ENCODE results near the gene RAB6A. TPM values are rescaled to one million over a fixed set of nuclear protein-coding genes. Genes with fewer than 3 reads are reported as not detected.
"Not testable (repeated sequence)": the region's sequence is repeated elsewhere in the genome, so short reads cannot be mapped to it uniquely, and the experiment has no call there.

The RAB6A gene
- total RNA-seq, 1 donor from 2014 or later: 79.7 TPM

DNA sequence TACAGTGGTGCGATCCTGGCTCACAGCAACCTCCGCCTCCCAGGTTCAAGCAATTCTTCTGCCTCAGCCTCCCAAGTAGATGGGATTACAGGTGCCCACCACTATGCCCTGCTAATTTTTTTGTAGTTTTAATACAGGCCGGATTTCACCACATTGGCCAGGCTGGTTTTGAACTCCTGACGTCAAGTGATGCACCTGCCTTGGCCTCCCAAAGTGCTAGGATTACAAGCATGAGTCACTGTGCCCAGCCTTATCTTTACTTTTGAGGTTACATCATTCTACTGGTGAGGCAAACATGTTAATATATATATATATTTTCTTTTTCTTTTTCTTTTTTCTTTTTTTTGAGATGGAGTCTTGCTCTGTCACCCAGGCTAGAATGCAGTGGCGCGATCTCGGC is 9.9 kb upstream of the RAB6A start:
- intact Hi-C loops (cut with micrococcal nuclease): not testable (repeated sequence)

- intact Hi-C loops (cut with micrococcal nuclease): no loop called here
Measured at GRCh38 chr11:73766763-73767162, 5.9 kb upstream of the RAB6A start.

- intact Hi-C loops (cut with micrococcal nuclease): loop anchor here (5.0 kb wide), 1 partner anchor 220 kb away; the partner anchor contains the start of gene UCP2
Measured at GRCh38 chr11:73762732-73763131, 1.9 kb upstream of the RAB6A start.

DNA sequence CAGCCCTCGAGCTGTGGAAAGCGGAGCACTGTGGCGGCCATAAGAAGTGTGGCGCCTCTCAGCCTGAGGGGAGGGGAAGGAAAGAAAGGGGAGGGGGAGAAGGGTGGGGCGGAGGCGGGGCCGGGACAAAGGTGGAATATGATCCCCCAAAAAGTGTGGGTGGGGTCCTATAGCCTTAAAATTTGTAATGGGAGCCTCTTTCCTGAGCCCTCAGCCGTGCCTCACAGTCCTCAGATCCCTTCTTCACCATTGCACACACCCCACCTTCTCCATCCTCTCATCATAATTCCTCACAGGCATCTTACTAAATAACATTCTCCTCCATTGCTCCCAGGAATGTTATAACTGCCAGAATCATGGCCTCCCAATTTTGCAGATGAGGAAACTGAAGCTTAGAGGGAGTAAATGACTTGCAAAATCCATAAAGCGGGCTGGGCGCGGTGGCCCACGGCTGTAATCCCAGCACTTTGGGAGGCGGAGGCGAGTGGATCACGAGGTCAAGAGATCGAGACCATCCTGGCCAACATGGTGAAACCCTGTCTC is 600 bp upstream of the RAB6A start:
- intact Hi-C loops (cut with micrococcal nuclease): loop anchor here (1.0 to 5.0 kb wide), 6 partner anchors 18 to 410 kb away; partner anchors contain the start of genes C2CD3, COA4, FAM168A and PAAF1

GRCh38 chr11:73760135-73760678 is 667 bp downstream of the RAB6A start:
- intact Hi-C loops (cut with micrococcal nuclease): loop anchor here (5.0 kb wide), 1 partner anchor 222 kb away; the partner anchor contains the start of gene UCP2

DNA sequence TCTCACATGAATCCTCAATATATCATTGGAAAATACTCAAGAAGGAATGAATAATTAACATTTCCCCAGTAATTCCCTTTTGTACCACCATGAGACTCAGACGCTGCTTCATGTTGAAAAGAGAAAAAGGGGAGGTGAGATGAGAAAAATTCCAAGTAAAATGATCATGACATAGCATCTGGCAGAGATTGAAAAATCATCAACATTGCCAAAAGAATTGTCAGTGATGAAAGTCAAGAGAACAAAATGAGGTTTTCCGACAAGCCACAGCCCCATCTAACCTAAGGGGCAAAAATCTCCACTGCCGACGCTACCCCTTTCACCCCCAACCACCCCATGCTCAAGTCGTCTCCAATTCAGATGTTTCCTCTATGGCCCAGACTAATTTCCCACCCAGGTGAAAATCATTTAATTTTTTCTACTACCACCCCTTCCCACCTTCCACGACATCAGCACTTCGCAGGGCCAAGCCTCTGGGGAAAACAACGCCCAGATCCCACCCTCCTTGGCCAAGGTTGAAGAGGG is 1.2 kb downstream of the RAB6A start:
- intact Hi-C loops (cut with micrococcal nuclease): loop anchor here (5.0 kb wide), 1 partner anchor 223 kb away; the partner anchor contains the start of gene UCP2

DNA sequence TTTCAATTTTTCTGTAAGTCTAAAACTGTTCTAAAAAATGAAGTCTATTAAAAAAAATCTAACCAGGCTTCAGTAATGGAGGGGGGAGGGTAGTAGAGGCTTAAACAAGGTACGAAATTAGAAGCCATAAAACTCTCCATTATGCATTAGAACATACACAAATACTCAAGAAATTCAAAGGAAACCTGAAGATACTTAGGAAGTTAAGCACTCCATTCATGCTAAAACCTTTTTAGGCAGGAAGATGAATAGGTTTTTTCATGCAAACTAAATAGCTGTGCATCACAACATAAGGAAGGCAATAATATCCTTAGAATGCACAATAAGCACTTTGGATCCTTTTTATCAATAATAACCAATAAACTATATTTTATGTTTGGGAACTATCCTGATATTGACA is 2.4 kb downstream of the RAB6A start:
- intact Hi-C loops (cut with micrococcal nuclease): no loop called here

- intact Hi-C loops (cut with micrococcal nuclease): no loop called here
Measured at GRCh38 chr11:73757598-73757997, 3.3 kb downstream of the RAB6A start.

DNA sequence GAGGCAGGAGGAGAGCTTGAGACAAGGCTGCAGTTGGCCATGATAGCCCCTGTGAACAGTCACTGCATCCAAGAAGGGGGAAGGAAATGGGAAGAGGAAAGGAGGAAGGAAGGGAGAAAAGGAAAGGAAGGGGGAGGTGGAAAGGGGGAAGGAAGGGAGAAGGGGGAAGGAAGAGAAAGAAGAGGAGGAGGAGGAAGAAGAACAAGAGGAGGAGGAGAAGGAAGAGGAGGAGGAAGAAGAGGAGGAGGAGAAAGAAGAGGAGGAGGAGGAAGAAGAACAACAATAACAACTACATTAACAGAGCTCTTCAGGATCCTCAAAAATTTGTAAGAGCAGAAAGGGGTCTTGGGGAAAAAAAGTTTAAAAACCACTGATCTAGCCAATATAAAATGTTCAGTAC is 5.2 kb downstream of the RAB6A start:
- intact Hi-C loops (cut with micrococcal nuclease): no loop called here

- intact Hi-C loops (cut with micrococcal nuclease): no loop called here
Measured at GRCh38 chr11:73753938-73754337, 6.9 kb downstream of the RAB6A start.

- intact Hi-C loops (cut with micrococcal nuclease): no loop called here
Measured at GRCh38 chr11:73752903-73753302, 8.0 kb downstream of the RAB6A start.

DNA sequence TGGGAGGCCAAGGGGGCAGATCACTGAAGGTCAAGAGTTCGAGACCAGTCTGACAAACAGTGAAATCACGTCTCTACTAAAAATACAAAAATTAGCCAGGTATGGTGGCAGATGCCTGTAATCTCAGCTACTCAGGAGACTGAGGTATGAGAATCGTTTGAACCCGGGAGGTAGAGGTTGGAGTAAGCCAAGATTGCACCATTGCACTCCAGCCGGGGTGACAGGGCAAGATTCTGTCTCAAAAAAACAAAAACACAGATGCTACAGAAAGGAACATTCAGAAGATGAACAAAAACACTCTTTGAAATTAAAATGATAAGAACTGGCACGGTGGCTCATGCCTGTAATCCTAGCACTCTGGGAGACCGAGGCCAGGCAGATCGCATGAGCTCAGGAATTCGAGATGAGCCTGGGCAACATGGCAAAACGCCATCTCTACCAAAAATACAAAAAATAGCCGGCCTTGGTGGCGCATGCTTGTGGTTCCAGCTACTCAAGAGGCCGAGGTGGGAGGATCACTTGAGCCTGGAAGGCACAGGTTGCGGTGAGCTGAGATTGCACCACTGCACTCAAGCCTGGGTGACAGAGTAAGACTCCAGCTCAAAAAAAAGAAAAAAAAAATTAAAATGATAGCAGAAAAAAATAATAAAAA is 8.5 kb downstream of the RAB6A start:
- intact Hi-C loops (cut with micrococcal nuclease): no loop called here

DNA sequence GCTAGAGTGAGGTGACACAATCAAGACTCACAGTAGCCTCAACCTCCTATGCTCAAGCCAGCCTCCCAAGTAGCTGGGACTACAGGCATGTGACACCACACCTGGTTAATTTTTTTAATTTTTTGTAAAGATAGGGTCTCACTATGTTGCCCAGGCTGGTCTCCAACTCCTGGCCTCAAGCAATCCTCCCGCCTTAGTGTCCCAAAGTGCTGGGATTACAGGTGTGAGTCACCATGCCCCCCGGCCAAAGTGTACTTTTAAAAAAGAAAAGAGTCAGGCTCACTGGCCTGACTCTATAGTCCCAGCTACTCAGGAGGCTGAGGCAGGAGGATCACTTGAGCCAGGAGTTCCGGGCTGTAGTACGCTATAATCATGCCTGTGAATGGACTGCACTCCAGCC is 10.0 kb downstream of the RAB6A start:
- intact Hi-C loops (cut with micrococcal nuclease): not testable (repeated sequence)

GRCh38 chr11:73750228-73750627 is 10.6 kb downstream of the RAB6A start:
- intact Hi-C loops (cut with micrococcal nuclease): no loop called here

DNA sequence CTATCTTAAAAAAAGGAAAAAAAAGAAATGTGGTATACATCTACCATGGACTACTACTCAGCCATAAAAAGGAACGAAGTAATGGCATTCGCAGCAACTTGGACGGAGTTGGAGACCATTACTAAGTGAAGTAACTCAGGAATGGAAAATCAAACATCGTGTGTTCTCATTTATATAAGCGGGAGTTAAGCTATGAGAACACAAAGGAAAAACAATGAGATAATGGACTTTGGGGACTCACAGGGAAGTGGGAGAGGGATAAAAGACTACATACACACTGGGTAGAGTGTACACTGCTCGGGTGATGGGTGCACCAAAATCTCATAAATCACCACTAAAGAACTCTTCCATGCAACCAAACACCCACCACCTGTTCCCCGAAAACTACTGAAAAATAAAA is 11.8 kb downstream of the RAB6A start:
- intact Hi-C loops (cut with micrococcal nuclease): no loop called here

GRCh38 chr11:73748300-73748699 is 12.6 kb downstream of the RAB6A start:
- intact Hi-C loops (cut with micrococcal nuclease): no loop called here

DNA sequence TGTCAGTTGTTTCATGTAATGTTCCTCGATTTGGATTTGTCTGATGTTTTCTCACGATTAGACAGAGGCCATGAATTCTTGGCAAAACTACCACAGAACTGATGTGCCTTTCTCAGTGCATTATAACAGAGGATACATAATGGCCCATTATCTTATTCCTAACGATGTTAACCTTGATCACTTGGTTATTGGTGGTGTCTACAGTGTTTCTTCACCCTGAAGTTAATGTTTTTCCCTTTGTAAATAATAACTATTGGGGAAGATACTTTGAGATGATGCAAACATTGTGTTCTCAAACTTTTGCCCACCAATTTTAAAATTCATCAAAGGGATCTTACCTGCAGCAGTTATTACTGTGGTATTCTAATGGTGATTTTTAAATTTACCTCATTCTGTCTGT is 13.1 kb downstream of the RAB6A start:
- intact Hi-C loops (cut with micrococcal nuclease): no loop called here

DNA sequence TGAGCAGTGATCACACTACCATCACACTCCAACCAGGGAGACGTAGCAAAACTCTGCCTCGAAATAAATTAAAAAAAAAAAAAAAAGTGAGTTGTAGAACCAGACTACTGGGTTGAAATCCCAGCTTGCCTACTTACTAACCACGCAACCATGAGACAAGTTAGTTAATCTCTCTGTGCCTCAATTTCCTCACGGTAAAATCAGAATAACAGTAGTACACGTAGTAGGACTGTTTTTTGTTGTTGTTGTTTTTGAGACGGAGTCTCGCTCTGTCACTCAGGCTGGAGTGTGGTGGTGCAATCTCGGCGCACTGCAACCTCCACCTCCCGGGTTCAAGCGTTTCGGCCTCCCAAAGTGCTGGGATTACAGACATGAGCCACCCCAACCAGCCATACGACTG is 14.2 kb downstream of the RAB6A start:
- intact Hi-C loops (cut with micrococcal nuclease): no loop called here

DNA sequence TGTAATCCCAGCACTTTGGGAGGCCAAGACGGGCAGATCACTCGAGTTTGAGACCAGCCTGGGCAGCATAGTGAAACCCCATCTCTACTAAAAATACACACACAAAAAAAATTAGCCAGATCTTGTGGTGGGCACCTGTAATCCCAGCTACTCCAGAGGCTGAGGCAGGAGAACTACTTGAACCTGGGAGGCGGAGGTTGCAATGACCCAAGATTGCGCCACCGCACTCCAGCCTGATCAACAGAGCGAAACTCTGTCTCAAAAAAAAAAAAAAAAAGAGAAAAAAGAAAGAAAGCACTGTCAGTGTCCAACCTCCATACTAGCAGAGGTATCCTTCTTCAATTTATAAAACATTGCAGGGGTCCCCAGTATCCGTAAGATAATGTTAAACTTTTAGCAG is 17.8 kb downstream of the RAB6A start:
- intact Hi-C loops (cut with micrococcal nuclease): no loop called here

- intact Hi-C loops (cut with micrococcal nuclease): not testable (repeated sequence)
Measured at GRCh38 chr11:73735959-73736358, 24.9 kb downstream of the RAB6A start.

- intact Hi-C loops (cut with micrococcal nuclease): no loop called here
Measured at GRCh38 chr11:73734993-73735392, 25.9 kb downstream of the RAB6A start.

DNA sequence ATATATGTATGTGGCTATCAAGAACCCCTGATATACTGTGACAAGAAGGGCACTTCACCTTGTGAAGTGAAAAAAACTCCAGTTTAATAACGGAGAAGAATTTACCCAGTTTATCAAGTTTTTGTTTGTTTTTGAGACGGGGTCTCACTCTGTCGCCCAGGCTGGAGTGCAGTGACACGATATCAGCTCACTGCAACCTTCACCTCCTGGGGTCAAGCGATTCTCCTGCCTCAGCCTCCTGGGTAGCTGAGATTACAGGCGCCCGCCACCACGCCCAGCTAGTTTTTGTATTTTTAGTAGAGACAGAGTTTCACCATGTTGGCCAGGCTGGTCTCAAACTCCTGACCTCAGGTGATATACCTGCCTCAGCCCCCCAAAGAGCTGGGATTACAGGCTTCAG is 26.9 kb downstream of the RAB6A start:
- intact Hi-C loops (cut with micrococcal nuclease): not testable (repeated sequence)

- intact Hi-C loops (cut with micrococcal nuclease): not testable (repeated sequence)
Measured at GRCh38 chr11:73732936-73733335, 27.9 kb downstream of the RAB6A start.
